ENCODE data around the gene CCNY.

- TF ChIP-seq POLR2AphosphoS5 (IDR thresholded peaks at IDR 0.05; ENCODE audit: low read depth, low read length) (no peak), POLR2A (IDR thresholded peaks at IDR 0.05; ENCODE audit: low read depth, low read length) (no peak), TAF1 (IDR thresholded peaks at IDR 0.05; ENCODE audit: borderline replicate concordance, low read depth, low read length) (no peak)
These were observed 2.0 kb upstream of the CCNY start for GRCh38 chr10:35334297-35334696.
